ENCODE data around the gene TRERF1.

The TRERF1 gene

DNA sequence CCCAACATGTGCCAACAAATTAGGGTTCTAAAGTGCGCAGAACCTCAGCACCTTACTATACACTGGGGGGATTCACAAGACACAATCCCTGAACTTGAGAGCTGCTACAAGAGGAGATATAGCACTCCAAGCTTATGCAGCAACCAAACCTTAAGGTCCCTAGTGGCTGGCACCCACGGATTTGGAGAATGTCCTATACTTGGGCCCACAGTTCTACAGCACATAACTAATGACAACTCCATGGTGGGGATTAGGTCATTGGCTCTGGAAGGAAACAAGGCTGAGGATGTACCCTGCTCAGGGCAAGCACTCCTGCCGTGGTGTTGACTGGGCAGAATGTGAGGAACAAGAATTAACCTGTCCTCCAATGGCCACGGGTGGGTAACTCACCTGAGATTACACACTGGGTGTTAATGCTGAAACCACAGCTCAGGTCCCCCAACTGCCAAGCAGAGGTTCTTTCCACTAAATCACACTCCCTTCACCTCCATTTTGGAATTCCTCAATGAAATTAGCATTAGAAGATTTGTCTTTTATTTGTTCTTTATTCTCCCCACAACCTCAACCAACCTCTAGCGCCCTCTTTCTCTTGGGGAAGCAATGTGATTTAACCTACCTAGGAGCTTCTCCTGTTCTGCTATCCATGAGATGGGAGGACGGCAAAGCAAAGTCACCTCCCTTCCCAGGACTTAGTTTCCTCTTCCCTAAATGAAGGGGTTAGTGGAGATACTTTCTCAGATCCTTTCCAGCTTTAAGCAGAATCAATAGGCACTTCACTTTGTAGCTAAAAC is 32.0 kb downstream of the TRERF1 start:
- no peak for DNase-seq

DNA sequence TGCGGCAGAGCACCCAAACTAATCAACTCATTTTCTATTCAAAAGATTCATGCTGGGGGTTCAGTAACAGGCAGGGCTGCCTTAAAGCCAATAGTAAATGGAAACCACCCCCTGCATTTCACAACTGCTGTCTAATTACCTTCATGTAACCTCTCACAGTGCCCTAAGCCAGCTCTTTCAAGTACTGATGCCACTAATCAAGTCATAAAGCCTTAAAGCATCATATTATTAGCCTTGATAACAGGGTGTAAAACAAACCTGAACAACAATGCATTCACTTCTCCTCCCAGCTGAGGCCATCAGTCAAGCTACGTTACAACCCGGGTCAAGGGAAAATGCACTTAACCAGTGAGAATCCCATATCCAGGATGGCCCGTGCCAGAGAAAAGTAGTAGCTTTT is 33.0 kb downstream of the TRERF1 start:
- DNase-seq: no peak

DNA sequence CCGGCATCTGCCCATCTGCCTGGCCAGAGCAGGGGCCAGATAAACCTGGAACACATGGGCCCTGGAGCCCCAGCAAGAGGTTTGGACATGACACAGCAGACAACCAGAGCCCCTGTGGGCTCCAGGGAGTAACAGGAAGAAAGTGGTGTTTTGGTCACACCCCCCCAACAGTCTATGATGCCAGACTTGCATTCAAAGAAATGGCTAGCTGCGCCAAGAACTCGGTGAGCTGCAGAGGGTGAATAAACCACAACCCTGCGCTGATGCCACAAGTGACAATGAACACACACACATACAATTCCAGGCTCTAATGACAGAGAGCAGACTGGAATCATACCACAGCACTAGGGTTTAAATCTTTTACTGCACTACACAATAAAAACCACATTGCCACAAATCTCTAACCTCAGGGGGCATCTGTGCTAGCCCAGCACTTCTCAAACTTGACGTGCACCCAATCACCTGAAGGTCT is 34.0 kb downstream of the TRERF1 start:
- DNase-seq: peak; percentile 65

DNA sequence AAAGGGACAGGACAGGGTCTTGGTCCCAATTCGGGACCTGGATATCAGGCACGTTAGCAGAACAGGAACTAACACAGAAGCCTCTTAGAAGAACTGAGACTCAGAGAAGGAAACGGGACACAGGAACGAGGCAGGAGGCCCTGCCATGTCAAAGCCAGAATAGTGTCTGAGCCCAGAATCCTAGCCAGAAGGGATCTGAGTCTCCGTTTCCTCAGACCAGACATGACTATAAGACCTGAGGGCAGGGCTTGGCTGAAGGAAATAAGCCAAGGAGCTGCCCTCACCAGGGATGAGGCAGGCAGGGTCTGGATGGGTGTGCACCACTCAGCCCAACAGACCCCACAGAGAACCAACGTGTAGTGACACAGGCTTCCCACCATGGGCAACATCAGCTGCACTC is 40.3 kb downstream of the TRERF1 start:
- no peak for DNase-seq

DNA sequence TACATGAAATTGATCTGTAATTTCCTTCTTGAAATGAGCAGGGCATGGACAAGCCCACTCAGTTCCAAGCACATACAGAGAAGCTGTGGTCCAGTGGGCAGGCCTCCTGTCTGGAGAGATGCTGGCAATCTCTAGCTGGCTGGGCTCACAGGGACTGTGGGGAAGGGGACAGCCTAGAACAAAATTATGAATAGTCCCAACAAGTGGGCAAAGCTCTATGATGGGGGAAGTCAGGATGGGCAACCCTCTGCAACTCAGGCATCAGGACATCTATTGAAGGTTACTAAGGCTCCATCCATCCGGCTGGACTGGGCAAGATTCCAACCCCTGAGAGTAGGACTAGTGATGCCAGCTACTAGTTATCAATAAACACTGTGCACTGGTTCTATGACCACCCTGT is 40.9 kb downstream of the TRERF1 start:
- DNase-seq: no peak

DNA sequence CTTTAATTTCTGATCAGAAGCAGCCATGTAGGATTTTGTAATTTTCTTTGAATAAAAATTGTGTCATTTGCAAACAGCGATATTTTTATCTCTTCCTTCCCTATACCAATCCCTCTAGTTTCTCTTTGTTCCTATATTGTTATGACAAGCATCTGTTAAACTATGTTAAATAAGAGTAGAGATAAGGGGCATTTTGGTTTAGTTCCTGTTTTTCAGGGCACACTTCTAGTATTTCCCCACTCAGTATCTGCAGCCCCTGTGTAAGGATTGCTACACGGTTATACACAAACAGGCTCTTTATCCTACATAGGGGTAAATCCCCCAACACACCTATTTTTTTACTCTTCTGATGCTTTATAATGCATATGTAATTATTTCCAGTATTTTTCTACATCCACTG is 42.1 kb downstream of the TRERF1 start:
- no peak for DNase-seq

DNA sequence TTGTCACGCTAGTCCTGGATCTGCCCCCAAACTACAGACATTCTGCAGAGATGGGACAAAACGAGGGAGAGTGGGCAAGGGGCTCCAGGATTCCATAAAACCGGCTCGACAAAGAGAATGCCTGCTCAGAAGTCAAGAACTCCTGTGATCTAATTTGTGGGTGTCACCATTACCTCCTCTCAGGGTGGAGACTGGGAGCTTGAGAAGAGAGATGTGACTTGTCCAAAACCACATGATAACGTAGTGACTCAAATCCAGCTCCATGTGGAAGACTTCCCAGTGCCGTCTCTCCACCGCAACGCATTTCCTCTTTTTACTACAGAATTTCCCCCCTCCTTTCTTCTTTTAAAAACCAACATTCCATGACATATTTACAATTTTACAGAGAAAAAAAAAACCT is 44.3 kb downstream of the TRERF1 start:
- DNase-seq: no peak

DNA sequence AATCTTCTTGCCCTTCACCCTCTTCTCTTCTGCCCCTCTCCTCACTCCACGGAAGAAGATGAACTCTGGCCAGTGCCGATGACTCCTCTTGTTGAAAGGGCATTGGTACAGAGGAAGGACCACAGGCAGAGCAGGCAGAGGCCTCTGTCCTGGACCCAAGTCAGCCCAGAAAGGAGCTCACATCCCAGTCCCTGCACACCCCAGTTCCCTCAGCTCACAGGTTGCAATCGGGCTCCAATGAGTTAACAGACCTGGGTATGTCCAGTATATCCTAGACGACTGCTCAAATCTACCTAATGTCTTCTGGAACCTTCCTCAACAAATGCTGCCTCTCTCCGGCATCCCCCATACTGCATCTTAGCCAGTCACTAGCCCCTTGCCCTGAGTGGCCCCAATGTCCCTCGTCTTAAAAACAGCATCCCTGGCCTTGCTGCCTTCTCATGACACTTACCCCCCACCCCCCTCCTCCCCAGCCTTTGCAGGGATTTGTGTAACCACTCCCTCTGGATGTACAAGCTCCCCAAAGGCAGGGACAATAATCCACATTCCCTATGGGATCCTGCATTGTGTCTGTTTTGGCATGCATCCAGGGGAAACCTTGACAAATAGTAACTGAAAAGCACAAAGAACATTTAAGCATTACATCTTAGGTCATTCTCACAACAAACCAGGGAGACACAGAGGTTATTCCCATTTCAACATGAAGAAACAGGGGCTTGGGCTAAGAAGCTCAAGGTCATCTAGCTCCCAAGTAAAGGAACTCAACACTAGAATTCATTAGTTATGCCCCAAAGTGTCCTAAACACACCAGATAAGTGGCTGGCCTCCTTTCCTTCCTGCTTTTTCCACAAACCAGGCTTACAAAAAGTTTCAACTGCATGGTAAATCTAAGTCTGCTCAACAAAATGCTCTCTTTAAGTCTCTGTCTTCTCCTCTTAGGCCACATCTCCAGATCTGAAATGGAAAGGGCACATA is 45.1 kb downstream of the TRERF1 start:
- DNase-seq: no peak

DNA sequence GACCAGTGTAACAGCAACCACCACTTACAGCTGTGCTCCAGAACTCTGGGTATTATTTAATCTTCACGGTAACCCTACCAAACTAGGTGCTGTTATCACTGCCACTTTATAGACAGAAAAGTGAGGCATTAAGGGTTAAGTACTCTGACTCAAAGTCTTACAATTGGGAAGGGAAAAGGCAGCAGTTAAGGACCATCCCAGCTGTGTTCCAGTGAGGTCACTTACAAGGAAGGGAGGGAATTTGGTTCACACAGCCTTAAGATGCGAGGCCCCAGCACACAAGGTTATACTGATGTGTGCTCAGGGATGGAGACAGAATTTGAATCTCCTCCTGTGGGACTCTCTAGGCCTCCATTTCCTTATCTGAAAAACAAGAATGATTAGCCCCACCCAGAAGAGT is 46.7 kb downstream of the TRERF1 start:
- no peak for DNase-seq

DNA sequence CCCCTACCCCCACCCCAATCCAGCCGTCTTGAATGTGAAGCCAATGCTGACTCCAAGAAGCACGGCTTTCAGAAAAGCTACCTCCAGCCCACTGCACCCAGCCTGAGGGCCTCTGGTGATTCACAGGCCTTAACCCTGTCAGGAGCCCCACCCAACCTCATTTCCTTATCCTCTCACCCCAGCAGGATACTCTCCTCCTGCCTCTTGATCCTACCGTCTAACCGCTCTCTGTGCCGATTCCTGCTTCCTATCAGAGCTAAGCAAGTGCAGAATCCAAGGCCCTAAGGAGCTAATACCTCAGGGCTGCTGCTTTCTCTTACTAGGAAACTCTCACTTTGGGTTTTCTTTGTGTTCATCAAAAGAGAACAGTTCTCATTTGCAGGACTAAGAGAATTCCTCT is 47.2 kb downstream of the TRERF1 start:
- no peak for DNase-seq

DNA sequence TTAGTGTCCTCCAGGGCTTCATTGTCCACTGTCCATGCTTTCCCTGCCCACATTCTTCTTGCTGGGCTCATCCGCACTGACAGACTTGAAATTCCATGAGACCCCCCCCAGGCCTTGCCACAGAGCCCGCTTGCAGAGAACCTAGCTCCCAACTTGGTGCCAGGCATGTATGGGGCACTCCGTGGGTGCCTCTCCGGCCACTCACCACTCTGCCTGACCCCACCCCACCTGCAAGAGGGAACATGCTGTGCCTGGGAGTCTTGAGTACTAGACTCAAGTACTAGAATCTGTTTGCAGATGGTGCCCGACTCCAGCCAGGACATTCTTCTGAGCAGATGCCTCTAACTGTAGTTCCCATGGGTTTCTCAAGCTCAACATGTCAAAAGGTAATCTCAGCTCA is 47.9 kb downstream of the TRERF1 start:
- DNase-seq: no peak

DNA sequence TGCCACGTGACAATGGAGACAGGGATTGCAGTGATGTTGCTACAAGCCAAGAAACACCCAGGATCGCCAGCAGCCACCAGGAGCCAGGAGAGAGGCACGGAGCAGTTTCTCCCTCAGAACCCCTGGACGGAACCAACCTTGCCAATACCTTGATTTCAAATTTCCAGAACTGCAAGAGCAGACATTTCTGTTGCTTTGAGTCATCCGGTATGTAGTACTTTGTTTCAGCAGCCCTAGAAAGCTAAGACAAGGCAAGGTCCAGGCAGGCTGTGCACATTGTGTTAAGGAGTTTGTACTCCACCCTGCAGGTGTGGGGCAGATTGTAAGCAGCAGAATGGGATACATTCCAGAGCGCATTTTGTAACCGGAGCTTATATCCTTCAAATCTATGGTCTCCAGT is 48.3 kb downstream of the TRERF1 start:
- DNase-seq: no peak

DNA sequence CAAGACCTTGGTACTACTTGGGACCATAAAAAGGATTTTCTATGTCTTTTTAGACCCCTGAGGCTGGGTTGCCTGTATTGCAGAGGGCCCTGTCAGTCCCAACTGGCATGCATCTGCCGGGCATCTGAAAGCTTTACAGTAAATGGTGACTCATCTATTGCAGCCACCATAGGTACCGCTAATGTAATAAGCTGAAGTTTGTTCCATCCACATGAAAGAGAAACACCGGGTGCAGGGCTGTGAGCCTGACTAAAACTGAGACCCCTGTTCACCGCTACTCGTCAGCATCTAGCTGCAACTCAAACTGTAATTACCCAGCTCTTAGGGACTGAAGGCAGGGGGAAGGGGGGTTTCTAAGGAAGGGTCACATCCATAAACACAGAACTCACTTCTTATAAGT is 49.5 kb downstream of the TRERF1 start:
- DNase-seq: peak; percentile 47

DNA sequence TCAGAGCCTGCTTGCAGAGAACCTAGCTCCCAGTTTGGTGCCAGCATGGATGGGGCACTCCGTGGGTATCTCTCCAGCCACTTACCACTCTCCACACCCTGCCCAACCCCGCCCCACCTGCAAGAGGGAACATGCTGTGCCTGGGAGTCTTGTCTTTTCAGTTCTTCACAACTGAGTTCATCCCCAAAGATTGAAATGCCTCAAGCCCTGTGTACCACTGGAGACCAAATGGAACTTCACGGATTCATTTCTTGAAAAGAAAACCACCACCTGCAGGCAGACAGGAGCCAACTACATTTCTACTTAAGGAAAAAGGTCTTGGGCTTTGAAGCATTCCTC is 50.1 kb downstream of the TRERF1 start:
- no peak for DNase-seq

DNA sequence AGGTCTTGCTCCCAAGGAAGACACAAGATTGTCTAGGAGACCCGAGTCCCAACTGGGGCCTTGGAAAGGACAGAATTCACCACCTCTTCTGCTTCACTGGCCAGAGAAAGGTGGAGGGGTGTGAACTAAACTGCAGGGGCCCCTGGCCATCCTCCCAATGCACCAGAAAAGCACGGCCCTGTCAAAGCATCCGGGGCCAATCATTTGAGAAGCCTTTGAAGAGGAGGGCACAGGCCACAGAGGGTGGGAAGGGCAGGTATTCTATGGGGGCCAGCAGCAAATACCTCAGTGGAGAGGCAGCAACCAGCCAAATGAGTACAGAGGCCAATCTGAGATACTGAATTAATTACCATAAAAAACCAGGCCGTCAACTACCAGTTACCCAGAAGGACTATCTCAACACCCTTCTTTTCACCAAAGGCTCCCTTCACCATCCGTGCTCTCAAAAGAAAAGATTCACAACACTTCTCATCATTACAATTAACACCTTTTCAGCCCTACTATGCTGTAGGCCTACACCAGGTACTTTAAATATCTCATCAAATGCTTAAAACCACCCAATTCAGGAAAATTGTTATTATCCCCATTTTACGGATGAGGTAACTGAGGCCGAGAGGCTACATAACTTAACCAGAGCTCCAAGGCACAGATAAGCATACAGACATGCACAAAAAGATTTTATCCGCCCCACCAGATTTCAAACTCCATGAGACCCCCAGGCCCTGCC is 50.7 kb downstream of the TRERF1 start:
- no peak for DNase-seq

DNA sequence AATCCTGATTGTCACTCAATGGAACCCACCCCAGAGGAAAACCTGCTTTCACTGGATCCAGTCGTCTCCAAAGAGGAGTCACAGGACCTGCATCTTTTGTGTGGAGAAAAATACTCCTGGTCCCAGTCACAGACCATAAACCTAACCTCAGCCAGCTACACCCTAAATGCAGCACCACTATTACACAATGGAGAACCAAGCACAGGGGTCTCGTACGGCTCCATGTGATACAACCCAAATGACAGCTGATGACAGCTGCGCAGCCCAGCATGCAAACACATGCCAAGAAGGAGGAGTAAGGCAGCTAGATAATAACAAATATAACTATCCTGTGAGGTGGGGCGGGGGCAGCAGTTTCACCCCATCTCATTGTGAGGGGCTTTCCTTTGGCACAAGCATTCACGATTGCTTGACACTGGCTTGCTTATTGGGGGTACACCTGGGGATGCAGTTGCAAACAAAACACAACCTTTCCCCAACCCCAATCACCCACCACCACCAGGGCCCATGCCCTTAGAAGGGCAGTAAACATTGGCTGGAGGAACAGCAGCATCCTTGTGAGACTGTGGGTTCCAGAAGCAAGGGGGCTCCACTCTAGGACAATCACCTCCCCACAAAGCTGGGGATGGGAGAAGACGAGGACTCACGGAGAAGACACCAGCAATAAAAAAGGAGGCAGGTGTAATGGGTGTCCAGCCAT is 51.5 kb downstream of the TRERF1 start:
- DNase-seq: no peak

DNA sequence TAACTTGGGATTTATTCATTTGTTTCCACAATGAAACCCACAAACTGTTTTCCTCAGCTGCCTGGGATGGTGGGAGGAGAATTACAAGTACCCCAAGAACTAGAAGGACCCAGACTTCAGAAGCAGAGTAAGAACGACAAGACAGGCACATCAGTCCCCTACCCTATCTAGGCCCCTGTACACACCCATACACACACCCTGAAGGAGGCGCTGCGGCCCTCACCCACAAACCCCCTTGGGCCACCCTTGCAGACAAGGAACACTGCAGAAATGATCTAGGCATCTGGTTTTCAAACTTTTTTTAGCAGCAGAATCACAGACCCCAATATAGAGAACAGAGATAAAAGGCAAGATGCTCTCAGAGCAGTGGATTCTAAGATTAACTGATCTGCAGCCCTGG is 55.0 kb downstream of the TRERF1 start:
- no peak for DNase-seq

DNA sequence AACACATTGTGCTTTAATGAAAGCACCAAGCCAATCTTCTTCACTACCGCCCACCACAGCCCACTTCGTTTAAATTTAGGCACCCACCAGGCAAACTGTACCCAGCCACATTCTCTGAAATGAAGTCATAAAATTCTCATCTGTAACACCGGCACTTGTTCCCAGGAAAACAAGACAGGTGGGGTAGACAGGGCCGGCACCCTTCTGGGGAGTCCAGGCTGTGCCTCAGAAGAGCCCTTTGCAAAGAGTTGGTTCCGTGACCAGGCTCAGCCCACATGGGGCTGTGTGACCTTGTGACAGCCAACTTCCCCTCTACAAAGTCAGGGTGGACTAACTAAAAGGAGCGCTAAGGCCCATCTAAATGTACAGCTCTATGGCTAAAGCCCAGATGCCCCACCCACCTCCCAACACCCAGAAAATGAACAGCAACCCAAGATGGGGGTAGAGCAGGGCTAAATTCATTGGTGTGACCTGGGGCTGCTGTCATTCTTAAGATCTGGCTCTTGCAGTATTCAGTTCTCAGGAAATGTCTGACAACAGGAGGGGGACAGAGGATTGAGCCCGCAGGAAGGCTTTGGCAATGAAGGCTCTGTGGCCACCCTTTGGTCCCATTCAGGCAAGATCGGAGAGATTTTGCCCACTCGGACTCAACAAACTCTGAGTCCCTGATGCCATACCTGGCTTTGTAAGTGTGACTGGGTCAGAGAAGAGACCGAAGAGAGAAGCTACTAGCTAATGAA is 56.7 kb downstream of the TRERF1 start:
- DNase-seq: no peak

DNA sequence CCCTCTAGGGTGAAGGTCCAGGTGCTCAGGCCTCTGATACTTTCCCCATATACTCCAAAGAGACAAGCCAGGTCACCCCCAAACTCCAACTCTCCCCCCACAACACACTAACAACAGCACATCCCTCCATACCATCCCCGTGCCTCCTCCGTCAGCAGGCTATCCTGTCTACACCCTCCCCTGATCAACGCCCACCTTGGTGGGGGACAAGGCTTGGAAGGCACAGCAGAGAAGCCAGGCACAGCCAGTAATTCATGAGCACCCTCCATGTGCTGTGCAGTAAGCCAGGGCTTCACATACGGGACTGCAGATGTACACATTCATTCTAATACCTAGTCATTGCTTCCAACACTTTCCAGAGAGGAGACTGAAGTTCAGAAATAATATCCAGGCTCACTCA is 57.6 kb downstream of the TRERF1 start:
- DNase-seq: no peak

DNA sequence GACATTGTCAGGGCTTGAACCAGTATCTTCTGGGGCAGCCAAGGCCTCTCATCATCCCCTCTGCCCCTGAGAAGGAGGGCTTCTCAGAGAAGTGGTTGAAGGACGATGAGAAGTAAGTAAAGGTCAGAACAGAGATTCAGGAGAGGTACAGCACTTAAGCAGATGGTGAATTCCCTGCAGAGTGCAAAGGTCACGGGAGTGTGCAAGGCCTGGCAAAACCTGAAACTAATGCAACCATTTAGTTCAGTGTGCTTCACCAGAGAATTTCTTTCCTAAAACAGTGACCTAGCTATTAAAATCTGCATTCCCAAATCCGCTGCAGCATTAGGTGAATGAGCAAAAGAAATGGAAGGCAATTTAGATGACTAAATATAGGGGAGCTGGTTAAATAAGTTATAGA is 58.4 kb downstream of the TRERF1 start:
- DNase-seq: no peak

DNA sequence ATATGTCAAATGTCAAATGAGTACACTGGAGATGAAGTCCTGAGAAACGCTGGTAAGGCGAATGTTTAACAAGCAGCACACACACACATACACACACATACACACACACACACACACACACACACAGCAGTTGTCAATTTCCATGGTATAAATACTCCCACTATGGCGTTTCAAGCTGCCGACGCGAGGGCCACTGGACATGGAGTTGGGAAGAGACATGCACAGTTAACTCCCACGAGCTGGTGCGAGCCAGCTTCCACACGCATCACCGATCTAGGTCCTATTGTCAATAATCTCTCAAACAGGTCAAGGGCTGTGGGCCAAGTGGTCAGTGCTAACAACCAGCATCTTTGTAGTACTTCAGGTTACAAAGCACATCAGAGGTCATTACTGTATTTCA is 58.9 kb downstream of the TRERF1 start:
- no peak for DNase-seq

DNA sequence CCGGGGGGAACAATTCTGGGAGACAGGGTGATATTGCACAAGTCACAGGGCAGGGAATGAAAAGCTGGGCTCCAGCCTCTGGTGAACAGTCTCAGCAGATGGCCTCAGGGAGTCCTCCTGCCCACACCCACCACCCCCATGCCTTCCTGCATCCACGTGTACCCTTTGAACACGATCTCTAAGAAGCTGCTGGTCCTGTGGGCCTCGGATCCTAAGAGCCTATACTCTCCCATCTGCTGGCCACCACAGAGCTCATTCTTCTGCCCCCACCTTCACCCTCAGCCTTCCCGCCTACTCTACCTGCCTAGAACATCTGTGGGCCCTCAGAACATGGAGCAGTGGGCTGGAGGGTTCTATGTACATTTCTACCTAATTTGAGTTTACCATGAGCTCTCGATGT is 60.3 kb downstream of the TRERF1 start:
- no peak for DNase-seq
